ENCODE measurements around the gene CAPN9.

The CAPN9 gene

DNA sequence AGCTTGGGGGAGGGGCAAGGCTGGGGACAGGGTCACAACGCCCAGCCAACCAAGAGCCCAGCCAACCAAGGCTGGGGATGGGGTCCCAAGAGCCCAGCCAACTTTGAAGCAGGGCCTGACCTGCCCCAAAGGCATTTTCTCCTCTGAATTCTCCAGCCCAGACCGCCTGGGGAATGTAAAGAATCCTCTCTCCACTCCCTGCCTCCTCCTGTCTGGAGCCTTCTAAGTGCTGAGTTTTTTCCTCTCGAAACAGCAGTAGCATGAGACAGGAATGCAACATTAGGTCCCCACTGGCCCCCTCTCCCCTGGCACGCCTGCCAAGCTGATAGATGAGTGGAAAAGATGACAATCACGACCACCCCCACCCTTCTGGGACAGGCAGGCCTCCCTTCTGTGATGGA, 104.1 kb downstream of the CAPN9 start:
- DNase-seq (ENCODE audit: low spot score), result no peak

All from CD4-positive, alpha-beta T cell treated with Interleukin-15 for 4 hours (primary cell).